WTC11 (cell line): Measurements from ENCODE around the gene C16orf54. TPM values are rescaled to one million over a fixed set of nuclear protein-coding genes. Genes with fewer than 3 reads are reported as not detected.

Experiments used
- ATAC-seq: fragments of 200-7000 bp; cut with Tn5 transposase; 2 replicates; pipeline ENCODE4 v1.10.0; 2021; ENCODE audit warnings: mild to moderate bottlenecking, moderate library complexity
- CTCF ChIA-PET: fragments of 300-600 bp; sonication (Branson Sonifier 250); formaldehyde crosslinking; loops from one replicate; lab custom pipeline; 2021; ENCODE audit warnings: antibody characterized with exemption; lab: Charles Lee
- POLR2A ChIA-PET: fragments of 350-600 bp; sonication (Branson Sonifier 250); formaldehyde crosslinking; loops from one replicate; lab custom pipeline; 2021; ENCODE audit warnings: antibody characterized with exemption; lab: Charles Lee
- DNase-seq: peaks from one replicate; pipeline ENCODE4 v3.0.0; 2021; ENCODE audit warnings: low spot score
- H3K27ac Mint-ChIP-seq: 2 replicates; pipeline ENCODE4 v1.8.0; 2021; ENCODE audit warnings: mixed read lengths
- H3K27me3 Mint-ChIP-seq: 2 replicates; pipeline ENCODE4 v1.8.0; 2021; ENCODE audit warnings: low read depth, mild to moderate bottlenecking, moderate library complexity, mixed read lengths
- H3K36me3 Mint-ChIP-seq: 2 replicates; pipeline ENCODE4 v1.8.0; 2021; ENCODE audit warnings: mixed read lengths
- H3K4me1 Mint-ChIP-seq: 2 replicates; pipeline ENCODE4 v1.8.0; 2022; ENCODE audit warnings: mixed read lengths
- H3K4me3 Mint-ChIP-seq: 2 replicates; pipeline ENCODE4 v1.8.0; 2021; ENCODE audit warnings: mild to moderate bottlenecking, moderate library complexity, mixed read lengths
- H3K9me3 Mint-ChIP-seq: 2 replicates; pipeline ENCODE4 v1.8.0; 2021; ENCODE audit warnings: mixed read lengths
- ATF1 ChIP-seq: sonication (generic); formaldehyde crosslinking; IDR thresholded peaks from 2 replicates; pipeline ENCODE4 v1.8.1; 2023; ENCODE audit warnings: mild to moderate bottlenecking, moderate library complexity, missing genetic modification reagents
- ATF3 ChIP-seq: sonication (generic); formaldehyde crosslinking; conservative IDR thresholded peaks from 2 replicates; pipeline ENCODE4 v1.8.1; 2022; ENCODE audit warnings: mild to moderate bottlenecking, missing genetic modification reagents
- CTCF ChIP-seq: fragments of 200-600 bp; IDR thresholded peaks from 2 replicates; pipeline ENCODE4 v1.8.0; 2022; ENCODE audit warnings: antibody characterized with exemption
- E2F4 ChIP-seq: sonication (generic); formaldehyde crosslinking; IDR thresholded peaks from 2 replicates; pipeline ENCODE4 v1.8.1; 2022; ENCODE audit warnings: low read depth, mild to moderate bottlenecking, moderate library complexity, missing genetic modification reagents, borderline replicate concordance
- FOXJ3 ChIP-seq: sonication (generic); formaldehyde crosslinking; IDR thresholded peaks from 2 replicates; pipeline ENCODE4 v1.9.0; 2021; ENCODE audit warnings: missing genetic modification reagents, mild to moderate bottlenecking, borderline replicate concordance
- FOXK1 ChIP-seq: sonication (generic); formaldehyde crosslinking; IDR thresholded peaks from 2 replicates; pipeline ENCODE4 v1.8.0; 2022; ENCODE audit warnings: mild to moderate bottlenecking, moderate library complexity, missing genetic modification reagents
- GTF2I ChIP-seq: fragments of 250-450 bp; sonication (Bioruptor Pico); conservative IDR thresholded peaks from 2 replicates; pipeline ENCODE4 v1.4.0; 2021; ENCODE audit warnings: mild to moderate bottlenecking
- HMGA2 ChIP-seq: fragments of 250-450 bp; sonication (Bioruptor Pico); IDR thresholded peaks from 2 replicates; pipeline ENCODE4 v1.4.0; 2021; ENCODE audit warnings: mild to moderate bottlenecking, moderate library complexity
- MLX ChIP-seq: sonication (generic); formaldehyde crosslinking; IDR thresholded peaks from 2 replicates; pipeline ENCODE4 v1.8.1; 2023; ENCODE audit warnings: mild to moderate bottlenecking, missing genetic modification reagents, moderate library complexity
- NFATC4 ChIP-seq: fragments of 250-450 bp; sonication (Bioruptor Pico); IDR thresholded peaks from 2 replicates; pipeline ENCODE4 v1.9.0; 2021; ENCODE audit warnings: mild to moderate bottlenecking
- NR3C1 ChIP-seq: sonication (generic); formaldehyde crosslinking; conservative IDR thresholded peaks from 2 replicates; pipeline ENCODE4 v1.8.1; 2023; ENCODE audit warnings: low read depth, mild to moderate bottlenecking, missing genetic modification reagents
- PRDM15 ChIP-seq: sonication (generic); formaldehyde crosslinking; IDR thresholded peaks from 2 replicates; pipeline ENCODE4 v1.8.0; 2022; ENCODE audit warnings: missing genetic modification reagents
- SMAD3 ChIP-seq: sonication (generic); formaldehyde crosslinking; IDR thresholded peaks from 2 replicates; pipeline ENCODE4 v1.8.0; 2022; ENCODE audit warnings: missing genetic modification reagents, mild to moderate bottlenecking, borderline replicate concordance
- TCF7 ChIP-seq: sonication (generic); formaldehyde crosslinking; IDR thresholded peaks from 2 replicates; pipeline ENCODE4 v1.8.0; 2022; ENCODE audit warnings: mild to moderate bottlenecking, low read depth, missing genetic modification reagents, moderate library complexity
- TP53 ChIP-seq: sonication (generic); formaldehyde crosslinking; IDR thresholded peaks from 2 replicates; pipeline ENCODE4 v1.8.1; 2023; ENCODE audit warnings: mild to moderate bottlenecking, missing genetic modification reagents
- USF2 ChIP-seq: sonication (generic); formaldehyde crosslinking; IDR thresholded peaks from 2 replicates; pipeline ENCODE4 v1.8.1; 2023; ENCODE audit warnings: mild to moderate bottlenecking, missing genetic modification reagents, moderate library complexity
- total RNA-seq: library from RNA; stranded (reverse); gene quantifications from 3 replicates; pipeline ENCODE4 v1.2.3, GENCODE V29; 2021

C16orf54 gene
- total RNA-seq, 1 experiment from 2014 or later: 0.09 TPM

- DNase-seq: no peak
- POLR2A ChIA-PET: interaction anchor here (0.5 kb wide), 1 partner anchor 70 kb away, joined by 3 read pairs; no protein-coding TSS in a partner anchor
- Mint-ChIP-seq H3K4me1 (peaks cover 72% of the 10 kb centered on the region), H3K36me3 (peaks cover 70% of the 10 kb centered on the region), H3K9me3 (peaks cover 9% of the 10 kb centered on the region)
- TF ChIP-seq GTF2I (CRISPR knock-in tag): no peak
- no peak for TF ChIP-seq ATF3 (CRISPR knock-in tag)
- no peak for TF ChIP-seq FOXK1 (CRISPR knock-in tag)
- TF ChIP-seq SMAD3 (CRISPR knock-in tag): no peak
- TF ChIP-seq TCF7 (CRISPR knock-in tag): no peak
- TF ChIP-seq E2F4: no peak
- TF ChIP-seq, all 79 proteins: peak for 0
- Mint-ChIP-seq H3K4me3 (peak overlapping the region; percentile 10; the same call in 1 of the 2 replicates), H3K27me3 (no peaks in the 10 kb centered on the region), H3K27ac (peak overlapping the region; percentile 86)
- CTCF ChIA-PET: interaction anchor here (4.1 kb wide), 1 partner anchor 15 kb away, joined by 17 read pairs; no protein-coding TSS in a partner anchor
- ATAC-seq: no peak
Measured at GRCh38 chr16:29714972-29715371, 30.8 kb downstream of the C16orf54 start.

- POLR2A ChIA-PET: interaction anchor here (0.5 to 0.6 kb wide), 2 partner anchors 38 to 70 kb away, joined by 3 to 8 read pairs; no protein-coding TSS in a partner anchor
- Mint-ChIP-seq H3K9me3 (peaks cover 9% of the 10 kb centered on the region), H3K4me3 (0 out of 2 replicates have a peak overlapping the region, but pooled peaks have one; percentile 10), H3K4me1 (peaks cover 69% of the 10 kb centered on the region), H3K27ac (no peak overlapping the region), H3K36me3 (peaks cover 71% of the 10 kb centered on the region), H3K27me3 (no peaks in the 10 kb centered on the region)
- CTCF ChIA-PET: interaction anchor here (4.1 kb wide), 1 partner anchor 14 kb away, joined by 17 read pairs; no protein-coding TSS in a partner anchor
- no peak for DNase-seq
- no peak for TF ChIP-seq ATF1 (CRISPR knock-in tag)
- no peak for ATAC-seq
Measured at GRCh38 chr16:29714396-29714795, 31.4 kb downstream of the C16orf54 start.

- DNase-seq (no peak), ATAC-seq (no peak)
- Mint-ChIP-seq H3K27me3 (no peaks in the 10 kb centered on the region), H3K36me3 (peaks cover 69% of the 10 kb centered on the region), H3K4me3 (peak overlapping the region; percentile 95), H3K27ac (peak overlapping the region; percentile 75), H3K4me1 (peaks cover 65% of the 10 kb centered on the region), H3K9me3 (peaks cover 9% of the 10 kb centered on the region)
- ChIA-PET CTCF (interaction anchor here (1.2 to 1.3 kb wide), 2 partner anchors 12 to 21 kb away, joined by 4 read pairs; no protein-coding TSS in a partner anchor), POLR2A (interaction anchor here (0.6 to 1.0 kb wide), 2 partner anchors 12 to 921 kb away, joined by 3 to 4 read pairs; no protein-coding TSS in a partner anchor)
- TF ChIP-seq HMGA2 (CRISPR knock-in tag): 0 out of 2 replicates have a peak, but pooled peaks have one; percentile 73
- no peak for TF ChIP-seq CTCF
Measured at GRCh38 chr16:29712809-29713208, 33.0 kb downstream of the C16orf54 start.

- ATAC-seq (no peak; the same call in 1 of the 2 replicates), DNase-seq (no peak)
- no peaks in the 10 kb centered on the region for H3K27me3 Mint-ChIP-seq
- peaks cover 58% of the 10 kb centered on the region for H3K4me1 Mint-ChIP-seq
- H3K9me3 Mint-ChIP-seq: peaks cover 5% of the 10 kb centered on the region
- ChIA-PET POLR2A (interaction anchor here (0.6 to 1.2 kb wide), 4 partner anchors 11 to 36 kb away, joined by 3 to 6 read pairs (median 6); partner anchors contain the start of gene QPRT), CTCF (interaction anchor here (0.6 to 1.7 kb wide), 4 partner anchors 10 to 96 kb away, joined by 3 to 17 read pairs (median 3); partner anchors contain the start of genes MAZ and QPRT)
- peak overlapping the region; percentile 95 for H3K4me3 Mint-ChIP-seq
- H3K36me3 Mint-ChIP-seq: peaks cover 47% of the 10 kb centered on the region
- H3K27ac Mint-ChIP-seq: peak overlapping the region; percentile 98
- no peak for TF ChIP-seq HMGA2 (CRISPR knock-in tag)
- no peak for TF ChIP-seq PRDM15
- no peak for TF ChIP-seq FOXK1 (CRISPR knock-in tag)
- TF ChIP-seq NR3C1: no peak
- 0 out of 2 replicates have a peak, but pooled peaks have one; percentile 9 for TF ChIP-seq NFATC4 (CRISPR knock-in tag)
- TF ChIP-seq USF2 (CRISPR knock-in tag): peak; percentile 81
- TF ChIP-seq TP53: no peak
- no peak for TF ChIP-seq FOXJ3 (CRISPR knock-in tag)
- TF ChIP-seq MLX (CRISPR knock-in tag): no peak
Measured at GRCh38 chr16:29710227-29711219, 35.3 kb downstream of the C16orf54 start.
